CD4-positive, alpha-beta T cell treated with Interleukin-6 for 4 hours (primary cell): ENCODE data around the gene FLRT1.

Experiments
- DNase-seq: peaks from one replicate; pipeline ENCODE4 v3.0.0-alpha.2; 2020; ENCODE audit warnings: mixed read lengths

The FLRT1 gene

DNA sequence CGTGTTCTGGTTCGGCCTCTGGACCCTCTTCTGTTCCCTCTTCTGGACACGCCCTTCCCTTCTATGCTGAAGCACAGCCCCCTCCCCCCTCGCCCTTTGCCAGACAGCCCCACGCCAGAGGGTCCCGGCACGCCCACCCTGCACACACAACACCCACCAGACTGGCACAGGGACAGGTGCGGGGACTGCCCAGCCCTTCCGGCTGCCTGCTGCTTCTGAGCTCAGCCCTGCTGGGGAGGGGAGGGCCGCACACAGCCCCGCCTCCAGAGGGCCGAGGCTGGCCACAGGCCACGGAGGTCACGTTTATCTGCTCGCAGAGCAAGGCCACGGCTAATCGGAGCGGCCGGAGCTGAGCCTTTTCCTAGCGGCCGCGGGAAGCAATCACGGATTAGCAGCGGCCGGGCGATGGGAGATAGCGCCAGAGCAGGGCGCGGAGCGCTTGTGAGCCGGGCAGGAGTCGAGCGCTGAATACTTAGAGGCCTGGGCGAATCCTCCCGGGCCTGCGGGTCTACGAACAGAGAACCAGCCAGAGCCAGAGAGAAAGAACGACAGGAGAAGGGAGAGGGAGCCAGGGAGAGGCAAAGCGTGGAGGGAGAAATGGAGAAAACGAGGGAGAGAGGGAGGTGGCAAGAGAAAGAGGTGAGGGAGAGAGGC is 28.0 kb upstream of the FLRT1 start:
- DNase-seq: peak; percentile 20

- DNase-seq: no peak
Measured at GRCh38 chr11:64008283-64008913, 27.3 kb upstream of the FLRT1 start.

- no peak for DNase-seq
Measured at GRCh38 chr11:64008914-64009633, 26.7 kb upstream of the FLRT1 start.

DNA sequence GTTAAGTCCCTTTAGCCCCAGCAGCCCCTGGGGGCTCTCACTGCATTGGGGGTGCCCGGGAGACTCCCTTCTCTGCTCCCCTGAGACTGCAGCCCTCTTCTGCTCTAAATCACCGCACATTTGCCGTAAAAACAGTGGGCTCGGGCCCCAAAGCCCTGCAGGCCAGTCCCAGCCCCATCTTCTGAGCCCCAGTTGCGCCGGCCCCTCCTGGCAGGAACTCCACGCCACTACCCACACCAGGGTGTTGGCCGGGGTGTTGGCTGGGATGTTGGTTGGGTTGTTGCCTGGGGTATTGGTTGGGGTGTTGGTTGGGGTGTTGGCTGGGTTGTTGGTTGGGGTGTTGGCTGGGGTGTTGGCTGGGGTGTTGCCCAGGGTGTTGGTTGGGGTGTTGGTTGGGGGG is 26.0 kb upstream of the FLRT1 start:
- no peak for DNase-seq

- no peak for DNase-seq
Measured at GRCh38 chr11:64010783-64011182, 24.9 kb upstream of the FLRT1 start.

DNA sequence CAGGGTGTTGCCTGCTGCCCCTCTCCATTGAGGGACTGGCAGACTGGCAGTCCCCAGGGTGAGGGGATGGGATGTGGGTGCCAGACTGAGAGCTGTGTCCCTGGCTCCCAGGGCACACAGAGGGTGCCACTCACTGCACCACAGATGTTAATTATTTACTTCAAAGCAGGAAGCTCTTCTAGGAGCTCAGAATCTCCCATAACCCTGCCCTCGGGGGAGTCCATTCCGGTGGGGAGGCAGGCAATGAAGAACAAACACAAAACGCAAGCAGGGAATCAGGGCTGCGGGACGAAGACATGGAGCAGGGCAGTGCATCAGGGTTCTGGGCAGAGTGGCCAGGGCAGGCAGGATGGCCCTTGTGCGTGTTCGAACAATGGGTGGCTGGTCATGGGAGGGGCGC is 24.4 kb upstream of the FLRT1 start:
- no peak for DNase-seq

GRCh38 chr11:64013141-64013896 is 22.4 kb upstream of the FLRT1 start:
- no peak for DNase-seq

- no peak for DNase-seq
Measured at GRCh38 chr11:64014356-64014755, 21.4 kb upstream of the FLRT1 start.

DNA sequence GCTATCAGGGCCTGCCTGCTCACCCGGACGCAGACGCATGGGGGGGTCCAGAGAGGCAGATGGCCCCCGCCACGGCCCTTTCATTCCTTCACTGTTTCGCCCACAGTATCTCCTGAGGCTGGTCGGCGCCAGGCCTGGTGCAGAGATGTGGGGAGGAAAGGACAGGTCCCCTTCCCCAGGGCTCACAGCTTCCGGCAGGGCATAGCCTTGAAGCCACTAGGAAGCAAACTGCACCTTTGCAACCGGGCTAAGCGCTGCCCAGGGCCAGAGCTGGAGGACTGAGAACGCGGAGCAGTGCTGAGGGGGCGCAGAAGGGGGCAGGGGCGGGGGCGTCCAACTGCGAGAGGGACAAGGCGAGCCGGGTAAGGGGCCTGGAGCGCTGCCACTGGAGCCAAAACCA is 20.2 kb upstream of the FLRT1 start:
- DNase-seq: no peak

- no peak for DNase-seq
Measured at GRCh38 chr11:64015935-64016845, 19.5 kb upstream of the FLRT1 start.

DNA sequence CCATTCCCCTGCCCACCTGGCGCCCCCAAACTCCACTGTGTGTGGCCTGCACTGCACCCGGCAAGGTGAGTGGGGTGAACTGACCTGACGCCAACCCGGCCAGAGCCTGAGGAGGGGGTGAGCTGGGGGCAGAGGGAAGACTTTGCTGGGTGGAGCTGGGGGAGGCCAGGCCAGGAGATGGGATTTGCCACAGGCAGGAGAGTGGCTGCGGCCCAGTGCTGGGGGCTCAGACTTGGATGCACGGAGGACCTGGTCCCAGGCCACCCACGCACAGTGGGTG is 17.8 kb upstream of the FLRT1 start:
- DNase-seq: no peak

GRCh38 chr11:64018310-64018709 is 17.4 kb upstream of the FLRT1 start:
- no peak for DNase-seq

DNA sequence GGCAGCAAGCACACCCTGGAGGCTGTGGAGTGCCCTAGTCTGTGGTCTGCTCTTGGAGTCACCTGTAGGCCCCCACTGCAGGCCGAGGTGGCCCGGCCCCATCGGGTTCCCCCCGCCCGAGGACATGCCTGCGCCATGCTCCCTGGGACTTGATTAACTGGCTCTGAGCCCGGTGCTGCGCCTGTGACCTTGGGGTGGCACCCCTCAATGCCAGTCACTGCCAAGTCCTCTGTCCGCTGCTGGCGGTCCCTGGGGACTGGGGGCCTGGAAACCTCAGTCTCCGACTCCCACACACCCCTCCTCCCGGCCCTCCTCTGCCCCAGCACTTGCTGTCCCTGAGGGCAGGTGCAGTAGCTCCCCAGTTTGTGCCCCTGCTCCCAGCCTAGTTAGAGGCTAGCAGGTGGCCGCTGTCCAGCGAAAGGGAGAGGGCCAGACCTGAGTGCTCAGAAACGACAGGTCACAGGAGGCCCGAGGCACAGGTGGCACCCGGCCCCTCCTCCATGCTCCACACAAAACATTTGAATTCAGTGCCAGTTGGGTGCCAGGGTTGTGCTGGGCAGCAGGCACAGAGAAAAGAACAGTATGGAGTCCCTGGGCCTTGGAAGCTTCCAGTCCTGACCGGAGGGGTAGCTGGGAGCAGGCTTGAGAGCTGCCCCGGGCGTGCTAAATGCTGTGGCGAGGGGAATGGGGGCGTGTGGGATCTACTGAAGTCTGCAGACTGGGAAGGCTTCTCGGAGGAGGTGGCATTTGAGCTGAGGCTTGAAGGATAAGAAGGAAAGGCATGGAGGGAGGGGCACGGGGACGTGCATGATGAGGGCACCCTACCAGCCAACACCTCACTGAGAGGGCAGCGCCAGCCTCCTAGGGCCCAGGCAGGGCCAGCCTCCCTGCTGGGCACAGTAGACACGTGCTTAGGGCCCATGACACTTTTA is 16.4 kb upstream of the FLRT1 start:
- DNase-seq: no peak

DNA sequence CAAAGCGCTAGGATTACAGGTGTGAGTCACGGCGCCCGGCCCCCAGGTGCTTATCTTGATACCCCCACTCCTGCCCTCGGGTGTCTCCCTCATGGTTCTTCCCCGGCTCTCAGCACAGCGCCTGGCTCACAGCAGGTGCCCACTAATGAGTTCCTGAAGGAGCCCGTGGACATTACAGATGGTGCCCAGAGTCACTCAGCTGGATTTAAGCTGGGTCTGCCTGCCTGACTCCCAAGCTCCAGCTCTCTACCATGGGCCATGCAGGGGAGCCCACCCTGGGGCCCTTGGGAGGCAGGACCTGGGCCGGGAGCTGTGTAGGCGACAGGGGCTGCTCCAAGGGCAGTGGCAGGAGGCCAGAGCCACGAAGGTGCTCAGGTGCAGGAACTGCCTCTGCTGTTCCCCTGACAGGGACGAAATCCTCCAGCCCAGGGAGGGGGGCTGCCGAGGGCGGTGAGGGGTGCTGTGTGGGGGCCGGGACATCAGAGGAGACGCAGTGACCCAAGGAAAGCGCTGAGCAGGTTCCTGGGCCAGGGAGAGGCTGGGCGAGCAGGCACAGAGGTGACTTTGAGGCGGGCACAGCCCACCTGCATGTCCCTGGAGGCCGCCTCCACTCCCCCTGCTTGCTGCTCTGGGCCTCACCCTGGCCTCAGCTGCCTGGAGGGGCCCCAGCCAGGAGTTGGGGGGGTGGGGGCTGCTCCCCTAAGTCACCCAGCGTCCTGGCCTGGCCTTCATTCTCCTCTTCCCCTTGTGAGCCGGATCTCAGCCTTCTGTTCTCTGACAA is 14.6 kb upstream of the FLRT1 start:
- no peak for DNase-seq

DNA sequence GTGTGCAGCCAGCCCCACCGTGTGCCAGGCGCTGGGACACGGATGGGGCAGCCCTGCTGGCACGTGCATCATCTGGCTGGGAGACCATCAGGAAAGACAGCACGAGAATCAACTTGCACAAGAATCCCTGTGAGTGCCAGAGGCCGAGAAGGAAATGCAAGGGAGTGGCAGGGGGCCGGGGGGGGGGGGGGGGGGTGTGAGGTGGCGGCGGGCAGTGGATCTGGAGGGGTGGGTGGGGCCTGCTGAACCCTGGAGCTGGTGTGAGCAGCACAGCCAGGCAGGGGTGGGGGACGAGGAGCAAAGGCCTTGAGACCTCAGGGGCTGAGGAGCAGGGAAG is 14.0 kb upstream of the FLRT1 start:
- DNase-seq: no peak

- DNase-seq: no peak
Measured at GRCh38 chr11:64022125-64022784, 13.5 kb upstream of the FLRT1 start.

- no peak for DNase-seq
Measured at GRCh38 chr11:64023712-64024710, 11.7 kb upstream of the FLRT1 start.

GRCh38 chr11:64025205-64025604 is 10.5 kb upstream of the FLRT1 start:
- no peak for DNase-seq
